ENCODE results near the gene MSANTD7.
"Not testable (repeated sequence)": the region's sequence is repeated elsewhere in the genome, so short reads cannot be mapped to it uniquely, and the experiment has no call there.

MSANTD7 gene

GRCh38 chr10:14837757-14838581, at the start of gene MSANTD7, which contains the start of the genes CDNF and HSPA14:
Gene MSANTD7, plus strand, starts transcription at chr10:14838306. Its CDS starts 3,979 bp downstream, at chr10:14842285.
Gene CDNF, minus strand, starts transcription at chr10:14838037. Its CDS starts 91 bp downstream, at chr10:14837946.
Gene HSPA14, plus strand, starts transcription at chr10:14838306. Its CDS starts 97 bp downstream, at chr10:14838403.
- peak; percentile 100 for DNase-seq

GRCh38 chr10:14798636-14799035, 39.5 kb upstream of the MSANTD7 start:
- peak; percentile 7 for DNase-seq

GRCh38 chr10:14800397-14800796, 37.7 kb upstream of the MSANTD7 start:
- no peak for DNase-seq

GRCh38 chr10:14801723-14802122, 36.4 kb upstream of the MSANTD7 start:
- no peak for DNase-seq

GRCh38 chr10:14803827-14804226, 34.3 kb upstream of the MSANTD7 start:
- no peak for DNase-seq

GRCh38 chr10:14806318-14806717, 31.8 kb upstream of the MSANTD7 start:
- DNase-seq: no peak

GRCh38 chr10:14810969-14811953, 26.8 kb upstream of the MSANTD7 start:
- no peak for DNase-seq

- no peak for DNase-seq
Measured at GRCh38 chr10:14812271-14812670, 25.8 kb upstream of the MSANTD7 start.

GRCh38 chr10:14815681-14816080, 22.4 kb upstream of the MSANTD7 start:
- DNase-seq: no peak

GRCh38 chr10:14816717-14817116, 21.4 kb upstream of the MSANTD7 start:
- DNase-seq: not testable (repeated sequence)

- DNase-seq: no peak
Measured at GRCh38 chr10:14820010-14820774, 17.9 kb upstream of the MSANTD7 start.

- peak; percentile 30 for DNase-seq
Measured at GRCh38 chr10:14820775-14821154, 17.3 kb upstream of the MSANTD7 start.

- no peak for DNase-seq
Measured at GRCh38 chr10:14821635-14822375, 16.3 kb upstream of the MSANTD7 start.

GRCh38 chr10:14822879-14823755, 15.0 kb upstream of the MSANTD7 start:
- DNase-seq: peak; percentile 53

GRCh38 chr10:14823966-14824365, 14.1 kb upstream of the MSANTD7 start:
- DNase-seq: no peak

- DNase-seq: peak; percentile 7
Measured at GRCh38 chr10:14826076-14826829, 11.9 kb upstream of the MSANTD7 start.

GRCh38 chr10:14833106-14833505, 5.0 kb upstream of the MSANTD7 start:
- no peak for DNase-seq

GRCh38 chr10:14836208-14836607, 1.9 kb upstream of the MSANTD7 start:
- no peak for DNase-seq

- DNase-seq: no peak
Measured at GRCh38 chr10:14837003-14837756, 926 bp upstream of the MSANTD7 start.
